Stimulated activated CD4-positive, alpha-beta T cell treated with anti-CD3 and anti-CD28 coated beads, Interleukin-4, amount 100 ng/mL, for 1 hour (primary cell): ENCODE measurements around the gene UGCG.
"Not testable (repeated sequence)": the region's sequence is repeated elsewhere in the genome, so short reads cannot be mapped to it uniquely, and the experiment has no call there.

Experiments
- DNase-seq: peaks from one replicate; pipeline ENCODE4 v3.0.0-alpha.2; 2020

The UGCG gene

GRCh38 chr9:111895996-111896941 lies at the start of gene UGCG:
Gene UGCG, plus strand, starts transcription at chr9:111896814. Its CDS starts 402 bp downstream, at chr9:111897216.
- peak; percentile 88 for DNase-seq

- no peak for DNase-seq
Observed at GRCh38 chr9:111851553-111851952, 45.1 kb upstream of the UGCG start.

GRCh38 chr9:111852291-111852690 lies 44.3 kb upstream of the UGCG start:
- no peak for DNase-seq

- DNase-seq = no peak
Observed at GRCh38 chr9:111853450-111853827, 43.2 kb upstream of the UGCG start.

- no peak for DNase-seq
Observed at GRCh38 chr9:111854799-111855198, 41.8 kb upstream of the UGCG start.

- DNase-seq = no peak
Observed at GRCh38 chr9:111857555-111858211, 38.9 kb upstream of the UGCG start.

GRCh38 chr9:111860443-111860842 lies 36.2 kb upstream of the UGCG start:
- no peak for DNase-seq

GRCh38 chr9:111863636-111864035 lies 33.0 kb upstream of the UGCG start:
- no peak for DNase-seq

- DNase-seq = no peak
Observed at GRCh38 chr9:111866976-111867375, 29.6 kb upstream of the UGCG start.

GRCh38 chr9:111868475-111868874 lies 28.1 kb upstream of the UGCG start:
- DNase-seq = no peak

GRCh38 chr9:111870774-111871498 lies 25.7 kb upstream of the UGCG start:
- DNase-seq = no peak

- DNase-seq = no peak
Observed at GRCh38 chr9:111871499-111871855, 25.1 kb upstream of the UGCG start.

- DNase-seq = no peak
Observed at GRCh38 chr9:111872886-111873285, 23.7 kb upstream of the UGCG start.

- no peak for DNase-seq
Observed at GRCh38 chr9:111873901-111874300, 22.7 kb upstream of the UGCG start.

- DNase-seq = no peak
Observed at GRCh38 chr9:111874500-111874899, 22.1 kb upstream of the UGCG start.

- not testable (repeated sequence) for DNase-seq
Observed at GRCh38 chr9:111875291-111875690, 21.3 kb upstream of the UGCG start.

GRCh38 chr9:111875691-111876090 lies 20.9 kb upstream of the UGCG start:
- DNase-seq = not testable (repeated sequence)

GRCh38 chr9:111876179-111876578 lies 20.4 kb upstream of the UGCG start:
- no peak for DNase-seq

- DNase-seq = no peak
Observed at GRCh38 chr9:111877420-111877819, 19.2 kb upstream of the UGCG start.

GRCh38 chr9:111878946-111879345 lies 17.7 kb upstream of the UGCG start:
- no peak for DNase-seq

GRCh38 chr9:111886983-111887718 lies 9.5 kb upstream of the UGCG start:
- no peak for DNase-seq

GRCh38 chr9:111890334-111890733 lies 6.3 kb upstream of the UGCG start:
- no peak for DNase-seq

GRCh38 chr9:111890867-111891266 lies 5.7 kb upstream of the UGCG start:
- not testable (repeated sequence) for DNase-seq
